BE2C (cell line): ENCODE results near the gene KIF1B.
"Not testable (repeated sequence)": the region's sequence is repeated elsewhere in the genome, so short reads cannot be mapped to it uniquely, and the experiment has no call there.

Experiments
- DNase-seq: peaks from one replicate; pipeline ENCODE4 v3.0.0-alpha.2; 2020
- H3K27me3 ChIP-seq: fragments of 250-450 bp; sonication (Bioruptor Pico); 2 replicates; pipeline ENCODE4 v1.5.1; 2020; ENCODE audit warnings: mild to moderate bottlenecking
- H3K36me3 ChIP-seq: fragments of 250-450 bp; sonication (Bioruptor Pico); 2 replicates; pipeline ENCODE4 v1.5.1; 2020; ENCODE audit warnings: mild to moderate bottlenecking
- H3K4me1 ChIP-seq: fragments of 250-450 bp; sonication (Bioruptor Pico); 2 replicates; pipeline ENCODE4 v1.5.1; 2020
- H3K4me3 ChIP-seq: 2 replicates; pipeline ENCODE4 v1.5.1; 2011; ENCODE audit warnings: low read depth, low read length
- H3K9me3 ChIP-seq: fragments of 250-450 bp; sonication (Bioruptor Pico); 2 replicates; pipeline ENCODE4 v1.5.1; 2020
- TF ChIP-seq, protein P1 (sequence below): IDR thresholded peaks from 2 replicates; pipeline ENCODE4 v1.5.1; 2012; ENCODE audit warnings: mild to moderate bottlenecking, low read depth, low read length

KIF1B gene

DNA sequence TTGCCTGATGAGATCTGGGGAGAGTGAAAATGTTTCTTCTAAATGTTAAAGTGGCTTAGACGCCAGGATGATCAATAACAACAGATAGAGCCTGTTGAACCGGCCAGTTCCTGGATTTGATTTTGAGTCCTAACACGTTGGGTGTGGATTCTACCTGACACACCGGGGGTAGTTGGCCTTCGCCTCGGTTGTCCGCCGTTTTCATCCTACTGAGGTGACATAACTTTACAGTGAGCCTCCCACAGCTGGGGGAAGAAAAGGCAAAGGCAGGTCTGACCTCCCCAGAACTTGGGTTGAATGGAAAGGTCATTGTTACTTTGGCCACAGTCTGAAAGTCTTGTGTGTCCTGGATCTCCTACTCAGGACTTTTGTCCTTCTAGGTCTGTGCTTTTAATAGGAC is 189.6 kb downstream of the KIF1B start:
- Histone ChIP-seq H3K4me1 (no peaks in the 10 kb centered on the region), H3K27me3 (no peaks in the 10 kb centered on the region), H3K9me3 (no peaks in the 10 kb centered on the region), H3K4me3 (peak overlapping the region; percentile 72), H3K36me3 (peaks cover 10% of the 10 kb centered on the region)
- TF ChIP-seq, protein P1, sequence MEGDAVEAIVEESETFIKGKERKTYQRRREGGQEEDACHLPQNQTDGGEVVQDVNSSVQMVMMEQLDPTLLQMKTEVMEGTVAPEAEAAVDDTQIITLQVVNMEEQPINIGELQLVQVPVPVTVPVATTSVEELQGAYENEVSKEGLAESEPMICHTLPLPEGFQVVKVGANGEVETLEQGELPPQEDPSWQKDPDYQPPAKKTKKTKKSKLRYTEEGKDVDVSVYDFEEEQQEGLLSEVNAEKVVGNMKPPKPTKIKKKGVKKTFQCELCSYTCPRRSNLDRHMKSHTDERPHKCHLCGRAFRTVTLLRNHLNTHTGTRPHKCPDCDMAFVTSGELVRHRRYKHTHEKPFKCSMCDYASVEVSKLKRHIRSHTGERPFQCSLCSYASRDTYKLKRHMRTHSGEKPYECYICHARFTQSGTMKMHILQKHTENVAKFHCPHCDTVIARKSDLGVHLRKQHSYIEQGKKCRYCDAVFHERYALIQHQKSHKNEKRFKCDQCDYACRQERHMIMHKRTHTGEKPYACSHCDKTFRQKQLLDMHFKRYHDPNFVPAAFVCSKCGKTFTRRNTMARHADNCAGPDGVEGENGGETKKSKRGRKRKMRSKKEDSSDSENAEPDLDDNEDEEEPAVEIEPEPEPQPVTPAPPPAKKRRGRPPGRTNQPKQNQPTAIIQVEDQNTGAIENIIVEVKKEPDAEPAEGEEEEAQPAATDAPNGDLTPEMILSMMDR = no peak
- no peak for DNase-seq

DNA sequence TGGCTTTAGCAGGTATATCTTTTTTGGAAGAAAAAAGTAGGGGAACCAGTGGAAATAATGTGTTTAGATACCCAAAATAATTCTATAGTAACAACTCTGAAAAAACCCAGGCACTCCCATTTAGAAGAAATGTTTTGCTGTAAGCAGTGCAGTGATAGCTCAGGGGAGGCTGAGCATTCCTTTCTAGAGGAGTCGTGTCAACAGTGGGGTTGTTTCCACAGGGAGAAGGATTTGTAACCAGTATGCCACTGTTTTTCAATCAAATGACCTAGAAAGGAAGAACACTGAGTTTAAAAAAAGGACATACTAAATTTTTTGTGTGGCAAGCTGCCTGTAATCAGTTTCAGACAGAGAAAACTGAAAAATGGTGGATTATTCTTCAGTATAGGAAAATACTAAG is 190.9 kb downstream of the KIF1B start:
- Histone ChIP-seq H3K36me3 (peaks cover 10% of the 10 kb centered on the region), H3K27me3 (no peaks in the 10 kb centered on the region), H3K9me3 (no peaks in the 10 kb centered on the region), H3K4me1 (no peaks in the 10 kb centered on the region), H3K4me3 (no peak overlapping the region)
- DNase-seq = no peak
- TF ChIP-seq, protein P1 = no peak

DNA sequence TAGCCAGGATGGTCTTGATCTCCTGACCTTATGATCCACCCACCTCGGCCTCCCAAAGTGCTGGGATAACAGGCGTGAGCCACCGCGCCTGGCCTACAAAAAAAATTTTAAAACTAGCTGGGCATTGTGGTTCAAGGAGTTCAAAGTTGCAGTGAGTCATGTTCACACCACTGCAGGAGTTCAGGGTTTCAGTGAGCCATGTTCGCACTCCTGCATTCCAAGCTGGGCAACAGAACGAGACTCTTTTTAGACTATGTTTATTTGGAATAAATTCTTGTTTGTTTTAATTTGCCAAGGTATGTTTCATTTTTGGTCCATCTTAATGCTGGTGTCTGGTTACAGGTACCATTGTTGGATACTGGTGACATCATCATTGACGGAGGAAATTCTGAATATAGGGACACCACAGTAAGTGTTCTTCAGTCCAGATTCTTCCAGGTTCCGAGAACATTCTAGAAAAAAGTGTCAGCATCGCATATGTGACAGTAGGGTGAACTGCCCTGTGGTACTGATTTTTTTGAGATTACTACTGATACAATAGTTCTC is 192.4 kb downstream of the KIF1B start:
- no peaks in the 10 kb centered on the region for H3K9me3 ChIP-seq
- no peak for DNase-seq
- no peaks in the 10 kb centered on the region for H3K27me3 ChIP-seq
- peaks cover 10% of the 10 kb centered on the region for H3K36me3 ChIP-seq
- TF ChIP-seq, protein P1 = no peak
- H3K4me1 ChIP-seq = no peaks in the 10 kb centered on the region
- H3K4me3 ChIP-seq = no peak overlapping the region

DNA sequence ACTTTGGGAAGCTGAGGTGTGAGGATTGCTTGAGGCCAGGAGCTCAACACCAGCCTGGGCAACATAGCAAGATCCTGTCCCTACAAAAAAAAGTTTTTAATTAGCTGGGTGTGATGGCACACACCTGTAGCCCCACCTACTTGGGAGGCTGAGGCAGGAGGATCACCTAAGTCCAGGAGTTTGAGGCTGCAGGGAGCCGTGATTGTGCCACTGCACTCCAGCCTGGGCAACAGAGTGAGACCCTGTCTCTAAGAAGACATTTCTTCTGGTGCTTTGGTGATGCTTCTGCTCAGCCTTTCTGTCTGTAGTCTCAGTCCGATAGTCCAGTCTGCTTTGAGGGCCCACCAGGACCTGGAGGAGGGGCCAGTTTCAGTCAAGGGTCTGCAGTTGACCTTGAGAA is 196.8 kb downstream of the KIF1B start:
- H3K9me3 ChIP-seq = no peaks in the 10 kb centered on the region
- no peak overlapping the region for H3K4me3 ChIP-seq
- TF ChIP-seq, protein P1 = no peak
- peaks cover 33% of the 10 kb centered on the region for H3K36me3 ChIP-seq
- DNase-seq = no peak
- H3K27me3 ChIP-seq = no peaks in the 10 kb centered on the region
- no peaks in the 10 kb centered on the region for H3K4me1 ChIP-seq

DNA sequence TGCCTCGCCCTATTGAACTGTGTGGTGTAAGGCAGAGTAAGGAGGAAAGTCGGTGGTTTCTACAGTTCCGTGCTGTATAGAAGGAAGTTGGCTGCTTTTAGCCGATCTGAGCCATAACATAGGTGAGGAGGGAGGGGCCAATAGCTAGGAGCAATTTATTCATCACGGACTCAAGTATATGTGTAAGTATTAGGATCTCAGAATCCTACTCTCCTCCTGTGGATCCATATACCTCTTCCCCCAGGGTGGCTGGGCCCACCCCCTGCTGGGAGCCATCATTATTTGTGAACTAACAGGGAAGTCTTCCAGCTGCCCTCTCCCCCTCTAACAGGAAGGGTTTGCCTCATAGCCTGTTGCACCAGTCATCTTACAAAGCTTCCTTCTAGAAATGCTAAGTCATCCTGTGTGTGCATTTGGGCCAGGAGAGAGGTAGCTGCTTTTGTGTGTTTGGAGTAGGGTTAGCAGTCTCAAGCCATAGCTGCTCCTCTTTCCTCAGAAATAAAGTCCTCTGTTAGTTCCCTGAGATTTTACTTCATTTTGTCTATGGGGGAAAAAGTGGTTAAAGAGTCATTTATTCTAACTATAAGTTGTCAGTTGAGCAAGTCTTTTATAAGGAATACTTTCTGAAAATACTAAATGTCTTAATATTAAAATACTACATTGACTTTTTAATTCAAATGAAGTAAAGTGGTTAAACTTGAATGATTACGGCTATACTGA is 205.0 kb downstream of the KIF1B start:
- Histone ChIP-seq H3K4me3 (no peak overlapping the region), H3K4me1 (no peaks in the 10 kb centered on the region), H3K36me3 (peaks cover 28% of the 10 kb centered on the region), H3K27me3 (no peaks in the 10 kb centered on the region), H3K9me3 (no peaks in the 10 kb centered on the region)
- TF ChIP-seq, protein P1 = no peak
- DNase-seq = no peak

DNA sequence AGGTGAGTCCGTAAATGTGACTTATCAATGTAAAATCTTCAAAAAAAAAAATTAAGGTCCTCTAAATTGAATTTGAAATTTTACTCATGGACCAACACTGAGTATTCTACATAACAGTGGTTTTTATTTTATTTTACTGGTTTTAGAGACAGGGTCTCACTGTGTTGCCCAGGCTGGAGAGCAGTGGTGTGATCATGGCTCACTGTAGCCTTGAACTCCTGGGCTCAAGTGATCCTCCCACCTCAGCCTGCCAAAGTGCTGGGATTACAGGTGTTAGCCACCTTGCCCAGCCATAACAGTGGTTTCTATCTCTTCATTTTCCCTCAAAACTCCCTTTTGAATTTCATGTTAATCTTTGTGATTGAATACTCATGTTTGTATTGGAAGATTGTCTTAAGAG is 205.6 kb downstream of the KIF1B start:
- H3K4me1 ChIP-seq = not testable (repeated sequence)
- H3K36me3 ChIP-seq = peaks cover 28% of the 10 kb centered on the region

DNA sequence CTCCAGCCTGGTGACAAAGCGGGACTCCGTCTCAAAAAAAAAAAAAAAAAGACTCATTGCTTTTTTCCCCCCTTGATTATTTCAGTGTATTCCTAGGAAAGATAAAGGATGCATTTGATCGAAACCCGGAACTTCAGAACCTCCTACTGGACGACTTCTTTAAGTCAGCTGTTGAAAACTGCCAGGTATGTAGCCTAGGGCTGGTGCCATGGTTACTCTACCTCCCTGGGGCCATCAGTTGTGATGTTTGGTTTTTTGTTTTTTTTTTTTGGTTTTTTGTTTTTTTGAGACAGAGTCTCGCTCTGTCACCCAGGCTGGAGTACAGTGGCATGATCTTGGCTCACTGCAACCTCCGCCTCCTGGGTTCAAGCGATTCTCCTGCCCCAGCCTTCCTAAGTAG is 208.4 kb downstream of the KIF1B start:
- not testable (repeated sequence) for H3K27me3 ChIP-seq, H3K4me1 ChIP-seq, H3K9me3 ChIP-seq, DNase-seq, H3K4me3 ChIP-seq
- peaks cover 15% of the 10 kb centered on the region for H3K36me3 ChIP-seq

More for the DNA sequence above, 205.6 kb downstream of the KIF1B start:
- not testable (repeated sequence) for H3K27me3 ChIP-seq, H3K9me3 ChIP-seq, H3K4me3 ChIP-seq, DNase-seq
